Progenitor cell of endocrine pancreas (in vitro differentiated cells): Measurements from ENCODE around the gene CKMT2. TPM values are rescaled to one million over a fixed set of nuclear protein-coding genes. Genes with fewer than 3 reads are reported as not detected.

Experiments used
- DNase-seq: peaks from one replicate; pipeline ENCODE4 v3.0.0; 2021; ENCODE audit warnings: low spot score; ENCODE audit not compliant: unreplicated experiment
- H3K27ac Mint-ChIP-seq: 2 replicates; pipeline ENCODE4 v1.8.0; 2021; ENCODE audit warnings: mild to moderate bottlenecking, moderate library complexity, mixed read lengths
- H3K27me3 Mint-ChIP-seq: 2 replicates; pipeline ENCODE4 v1.8.0; 2021; ENCODE audit warnings: mixed read lengths
- H3K36me3 Mint-ChIP-seq: 2 replicates; pipeline ENCODE4 v1.8.0; 2022; ENCODE audit warnings: mixed read lengths; ENCODE audit not compliant: insufficient read depth
- H3K4me1 Mint-ChIP-seq: 2 replicates; pipeline ENCODE4 v1.8.0; 2021; ENCODE audit warnings: low read depth, mixed read lengths
- H3K4me3 Mint-ChIP-seq: 2 replicates; pipeline ENCODE4 v1.8.0; 2021; ENCODE audit warnings: low read depth, mild to moderate bottlenecking, moderate library complexity, mixed read lengths
- H3K9me3 Mint-ChIP-seq: 2 replicates; pipeline ENCODE4 v1.8.0; 2021; ENCODE audit warnings: low read depth, mixed read lengths
- total RNA-seq: library from RNA; stranded (reverse); gene quantifications from 2 replicates; pipeline ENCODE4 v1.2.1, GENCODE V29; 2021
- TF ChIP-seq, protein P1 (sequence below): fragments of 200-600 bp; sonication (generic); IDR thresholded peaks from one replicate; pipeline ENCODE4 v1.5.0; 2021; ENCODE audit warnings: antibody characterized with exemption, mild to moderate bottlenecking; ENCODE audit not compliant: unreplicated experiment

Gene CKMT2
- total RNA-seq, 1 donor from 2014 or later = 1.7 TPM

DNA sequence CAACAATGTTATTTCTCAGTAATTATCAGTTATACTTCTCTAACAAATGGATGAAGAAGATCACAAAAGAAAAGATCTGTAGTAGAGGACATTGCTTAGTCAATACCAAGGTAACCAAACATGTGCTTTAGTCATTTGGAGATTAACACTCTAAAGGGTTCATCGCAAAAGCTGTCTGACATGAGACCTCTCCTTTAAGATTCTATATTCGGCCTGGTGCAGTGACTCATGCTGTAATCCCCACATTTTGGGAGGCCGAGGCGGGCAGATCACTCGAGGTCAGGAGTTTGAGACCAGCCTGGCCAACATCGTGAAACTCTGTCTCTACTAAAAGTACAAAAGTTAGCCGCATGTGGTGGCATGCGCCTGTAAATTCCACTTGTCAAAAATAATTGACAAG, 18.3 kb upstream of the CKMT2 start:
- H3K9me3 Mint-ChIP-seq = peaks cover 4% of the 10 kb centered on the region
- H3K27me3 Mint-ChIP-seq = no peaks in the 10 kb centered on the region
- DNase-seq = no peak
- H3K27ac Mint-ChIP-seq = no peak overlapping the region
- H3K4me1 Mint-ChIP-seq = peaks cover 18% of the 10 kb centered on the region
- H3K4me3 Mint-ChIP-seq = no peak overlapping the region
- H3K36me3 Mint-ChIP-seq = peaks cover 3% of the 10 kb centered on the region
- TF ChIP-seq, protein P1, sequence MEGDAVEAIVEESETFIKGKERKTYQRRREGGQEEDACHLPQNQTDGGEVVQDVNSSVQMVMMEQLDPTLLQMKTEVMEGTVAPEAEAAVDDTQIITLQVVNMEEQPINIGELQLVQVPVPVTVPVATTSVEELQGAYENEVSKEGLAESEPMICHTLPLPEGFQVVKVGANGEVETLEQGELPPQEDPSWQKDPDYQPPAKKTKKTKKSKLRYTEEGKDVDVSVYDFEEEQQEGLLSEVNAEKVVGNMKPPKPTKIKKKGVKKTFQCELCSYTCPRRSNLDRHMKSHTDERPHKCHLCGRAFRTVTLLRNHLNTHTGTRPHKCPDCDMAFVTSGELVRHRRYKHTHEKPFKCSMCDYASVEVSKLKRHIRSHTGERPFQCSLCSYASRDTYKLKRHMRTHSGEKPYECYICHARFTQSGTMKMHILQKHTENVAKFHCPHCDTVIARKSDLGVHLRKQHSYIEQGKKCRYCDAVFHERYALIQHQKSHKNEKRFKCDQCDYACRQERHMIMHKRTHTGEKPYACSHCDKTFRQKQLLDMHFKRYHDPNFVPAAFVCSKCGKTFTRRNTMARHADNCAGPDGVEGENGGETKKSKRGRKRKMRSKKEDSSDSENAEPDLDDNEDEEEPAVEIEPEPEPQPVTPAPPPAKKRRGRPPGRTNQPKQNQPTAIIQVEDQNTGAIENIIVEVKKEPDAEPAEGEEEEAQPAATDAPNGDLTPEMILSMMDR = no peak

DNA sequence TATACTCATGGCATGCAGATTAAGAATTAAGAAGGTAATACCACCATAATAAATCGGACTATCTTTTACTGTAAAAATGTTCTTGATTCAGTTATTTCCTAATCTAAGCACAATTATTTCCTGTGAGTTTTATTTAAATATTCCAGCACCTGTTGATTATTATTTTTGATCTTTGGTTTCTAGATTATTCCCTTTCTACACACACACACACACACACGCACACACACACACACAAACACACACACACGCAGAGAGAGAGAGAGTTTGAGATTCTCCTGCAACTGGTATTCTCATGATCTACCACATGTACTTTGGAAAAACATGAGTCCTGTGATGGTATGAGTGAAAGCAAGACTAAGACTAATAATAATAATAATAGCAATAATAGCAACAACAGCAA, 17.0 kb upstream of the CKMT2 start:
- Mint-ChIP-seq H3K9me3 (peaks cover 4% of the 10 kb centered on the region), H3K4me1 (peaks cover 18% of the 10 kb centered on the region), H3K36me3 (peaks cover 3% of the 10 kb centered on the region), H3K27ac (no peak overlapping the region), H3K27me3 (no peaks in the 10 kb centered on the region), H3K4me3 (no peak overlapping the region)
- TF ChIP-seq, protein P1 = no peak
- DNase-seq = no peak

DNA sequence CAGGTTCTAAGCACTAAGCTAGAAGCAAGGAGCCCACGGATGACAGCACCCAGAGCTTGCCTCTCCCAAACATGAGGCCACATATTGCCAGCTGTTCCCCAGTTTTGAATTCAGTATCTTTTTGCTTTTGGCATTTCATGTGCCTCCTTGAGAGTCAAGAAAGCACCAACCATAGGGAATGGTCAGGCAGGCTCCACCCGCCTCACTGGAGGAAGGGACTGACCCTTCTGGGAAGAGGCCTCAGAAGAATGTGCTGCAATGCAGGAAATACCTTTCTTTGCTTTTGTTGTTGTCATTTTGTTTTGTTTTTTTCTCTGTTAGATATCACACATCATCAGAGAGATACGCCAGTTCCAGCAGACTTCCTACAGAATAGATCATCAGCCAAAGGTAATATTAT, 13.7 kb upstream of the CKMT2 start:
- no peak overlapping the region for H3K27ac Mint-ChIP-seq
- no peaks in the 10 kb centered on the region for H3K27me3 Mint-ChIP-seq
- H3K9me3 Mint-ChIP-seq = peaks cover 4% of the 10 kb centered on the region
- peaks cover 3% of the 10 kb centered on the region for H3K36me3 Mint-ChIP-seq
- H3K4me3 Mint-ChIP-seq = no peak overlapping the region
- DNase-seq = no peak
- H3K4me1 Mint-ChIP-seq = no peaks in the 10 kb centered on the region
- TF ChIP-seq, protein P1 = no peak

DNA sequence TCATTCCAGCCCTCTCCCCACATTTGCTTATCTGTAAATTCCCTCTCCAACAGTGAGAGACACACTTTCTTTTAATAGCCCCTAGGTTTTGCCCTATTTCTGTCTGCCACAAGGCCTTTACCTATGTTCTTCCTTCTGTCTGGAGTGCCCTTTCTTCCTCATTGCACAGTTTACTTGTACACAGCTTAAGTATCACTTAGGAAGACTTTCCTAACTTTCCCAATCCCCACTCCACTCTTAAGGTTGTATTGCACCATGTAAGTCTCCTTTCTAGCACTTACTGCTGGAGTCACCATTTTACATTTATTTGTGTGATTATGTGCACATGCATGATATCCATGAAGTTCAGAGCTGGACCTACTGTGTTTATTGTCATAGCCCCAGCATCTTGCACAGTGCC, 10.8 kb upstream of the CKMT2 start:
- no peaks in the 10 kb centered on the region for H3K4me1 Mint-ChIP-seq
- peaks cover 3% of the 10 kb centered on the region for H3K36me3 Mint-ChIP-seq

DNA sequence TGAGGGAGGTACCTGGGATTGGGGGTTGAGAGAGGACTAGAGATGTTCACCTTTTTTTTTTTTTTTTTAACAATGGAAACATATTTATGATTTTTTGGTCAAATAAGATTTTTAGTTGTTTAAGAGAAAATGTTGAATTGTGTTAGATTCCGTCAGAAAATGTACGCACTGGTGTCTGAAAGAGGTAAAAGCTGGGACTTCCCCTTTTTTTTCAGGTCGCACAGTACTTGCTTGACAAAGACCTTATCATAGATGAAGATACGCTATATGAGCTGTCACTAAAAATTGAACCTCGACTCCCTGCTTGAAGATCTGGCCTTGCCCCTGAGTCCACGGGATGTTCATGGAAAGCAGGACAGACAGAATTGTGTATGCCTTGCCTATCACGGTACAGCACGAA, 7.7 kb upstream of the CKMT2 start:
- Mint-ChIP-seq H3K4me3 (no peak overlapping the region), H3K9me3 (no peaks in the 10 kb centered on the region), H3K27me3 (no peaks in the 10 kb centered on the region), H3K4me1 (no peaks in the 10 kb centered on the region), H3K27ac (no peak overlapping the region), H3K36me3 (no peaks in the 10 kb centered on the region)
- DNase-seq = no peak
- TF ChIP-seq, protein P1 = no peak

More for the DNA sequence above, 10.8 kb upstream of the CKMT2 start:
- H3K27me3 Mint-ChIP-seq = no peaks in the 10 kb centered on the region
- H3K27ac Mint-ChIP-seq = no peak overlapping the region
- no peak overlapping the region for H3K4me3 Mint-ChIP-seq
- TF ChIP-seq, protein P1 = no peak
- no peak for DNase-seq
- H3K9me3 Mint-ChIP-seq = peaks cover 4% of the 10 kb centered on the region
